Glomerular visceral epithelial cell (primary cell): ENCODE data around the gene PANX1.
A peak's percentile ranks its signal among the peaks of the same experiment; 100 is the strongest.

Source experiments
- DNase-seq: peaks from one replicate; pipeline ENCODE4 v3.0.0-alpha.2; 2016; ENCODE audit errors: extremely low spot score

The PANX1 gene

DNA sequence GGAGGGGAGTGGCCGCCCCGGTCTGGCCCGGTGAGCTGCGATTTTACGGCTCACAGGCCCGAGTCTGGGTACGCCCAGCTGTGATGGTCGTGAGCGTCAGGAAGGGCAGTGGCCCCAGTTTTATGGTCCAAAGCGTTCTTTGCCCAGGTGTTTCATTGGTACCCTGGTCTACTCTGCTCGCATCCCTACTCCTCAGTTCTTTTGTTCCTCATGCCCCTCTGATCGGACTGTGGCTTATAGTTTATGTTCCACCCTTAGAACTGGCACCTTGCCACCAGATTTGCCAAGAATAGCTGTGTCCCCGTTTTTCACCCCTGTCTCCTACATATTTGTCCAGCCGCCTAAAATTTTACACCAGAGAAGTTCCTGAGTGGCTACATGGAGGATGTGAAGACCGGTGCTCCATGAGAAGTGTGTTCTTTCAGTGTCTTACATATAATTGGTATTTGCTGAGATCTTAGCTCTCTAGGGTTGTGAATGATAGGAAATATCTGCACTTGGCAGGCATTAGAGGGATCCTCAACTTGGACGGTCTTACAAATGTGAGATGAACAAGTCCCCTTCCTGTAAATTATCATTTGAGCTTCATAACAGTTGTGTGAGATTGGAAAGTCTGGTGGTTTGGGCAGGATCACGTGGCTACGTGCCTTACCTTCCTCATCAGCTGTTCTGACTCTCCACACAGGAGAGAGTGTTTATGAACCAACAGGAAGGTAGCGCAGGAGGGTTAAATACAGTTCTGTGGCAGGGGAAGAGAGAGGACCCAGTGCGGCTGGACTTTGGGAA lies 1.1 kb downstream of the PANX1 start:
- DNase-seq, result no peak

DNA sequence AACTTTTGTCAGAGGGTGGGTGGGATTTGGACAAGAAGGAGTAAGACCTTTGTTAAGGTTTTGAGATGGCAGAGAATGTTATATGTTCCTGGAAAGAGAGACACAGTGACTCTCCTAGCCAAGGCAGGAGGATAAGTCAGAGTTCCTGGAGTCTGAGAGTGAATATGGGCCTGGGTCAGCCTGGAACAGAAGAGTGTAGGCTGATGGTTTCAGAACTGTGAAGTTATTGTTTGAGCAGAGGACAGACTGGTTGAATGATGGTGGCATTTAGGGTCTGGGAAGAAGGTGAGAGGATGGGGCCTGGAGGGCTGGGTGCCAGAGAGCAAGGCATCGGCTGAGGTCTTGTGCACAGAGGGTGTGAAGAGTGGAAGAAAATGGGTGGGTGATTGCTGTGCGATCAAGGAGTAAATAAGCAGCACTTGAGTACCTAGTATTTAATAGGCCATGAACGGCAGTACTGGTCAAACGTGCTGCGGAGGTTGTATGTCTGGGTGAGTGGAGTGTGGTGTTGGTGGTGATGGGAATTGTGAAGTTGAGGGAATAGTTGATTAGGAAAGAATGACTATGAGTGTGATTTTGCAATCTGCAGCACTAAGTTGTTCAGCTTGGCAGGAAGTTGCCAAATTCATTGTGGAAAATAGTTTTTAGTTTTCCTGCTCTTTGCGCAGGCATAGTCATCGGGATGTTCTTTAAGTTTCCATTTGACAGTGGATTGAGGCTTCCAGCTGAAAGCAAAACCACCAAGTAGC lies 1.8 kb downstream of the PANX1 start:
- DNase-seq, result peak; percentile 16

DNA sequence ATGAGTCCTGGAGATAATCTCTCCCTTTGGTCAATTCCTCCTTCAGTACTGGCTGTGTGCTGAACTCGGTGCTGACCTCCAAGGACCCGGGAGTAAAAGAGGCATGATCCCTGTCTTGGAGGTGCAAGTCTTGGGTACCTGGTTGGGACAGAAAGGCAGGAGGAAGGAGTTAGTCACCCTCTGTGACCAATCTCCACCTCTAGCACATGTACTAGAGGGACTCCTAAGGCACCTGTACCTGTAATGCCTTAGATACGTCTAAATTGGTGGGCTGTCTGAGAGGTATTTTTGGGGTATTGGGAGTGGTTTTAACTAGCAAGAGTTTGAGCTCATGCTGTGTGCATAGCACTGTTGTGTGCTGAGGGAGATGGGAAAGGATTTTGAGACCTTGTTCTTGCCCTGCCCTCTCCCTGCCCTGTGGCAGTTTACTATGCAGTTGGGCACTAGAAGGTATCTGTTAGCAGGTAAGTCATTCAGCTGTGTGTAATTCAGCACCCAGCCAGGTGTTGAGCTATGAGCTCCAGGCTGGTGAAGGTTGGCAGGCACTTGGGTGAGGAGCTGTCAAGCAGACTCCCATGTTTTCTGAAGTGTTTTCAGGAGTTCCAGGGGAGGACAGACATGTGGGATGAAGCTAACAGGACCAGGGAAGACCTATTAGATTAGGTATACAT lies 2.5 kb downstream of the PANX1 start:
- DNase-seq, result no peak

DNA sequence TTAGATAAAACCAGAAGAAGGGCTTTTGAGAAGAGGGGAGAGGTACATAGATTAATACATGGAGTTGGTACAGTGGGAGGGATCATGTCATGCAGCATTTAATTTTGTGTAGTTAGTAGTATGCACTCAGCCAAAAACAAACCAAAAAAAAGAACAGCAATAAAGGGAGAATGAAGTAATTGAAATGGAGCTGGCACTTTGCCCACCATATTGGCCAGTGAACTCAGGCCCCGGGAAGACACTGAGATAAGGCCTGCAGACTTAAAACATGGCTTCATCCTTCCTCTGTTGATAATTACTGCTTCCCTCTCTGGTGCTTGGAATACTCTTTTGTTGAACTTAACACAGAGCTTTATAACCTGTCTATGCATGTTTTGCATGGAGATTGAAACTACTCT lies 3.1 kb downstream of the PANX1 start:
- DNase-seq, result peak; percentile 42

DNA sequence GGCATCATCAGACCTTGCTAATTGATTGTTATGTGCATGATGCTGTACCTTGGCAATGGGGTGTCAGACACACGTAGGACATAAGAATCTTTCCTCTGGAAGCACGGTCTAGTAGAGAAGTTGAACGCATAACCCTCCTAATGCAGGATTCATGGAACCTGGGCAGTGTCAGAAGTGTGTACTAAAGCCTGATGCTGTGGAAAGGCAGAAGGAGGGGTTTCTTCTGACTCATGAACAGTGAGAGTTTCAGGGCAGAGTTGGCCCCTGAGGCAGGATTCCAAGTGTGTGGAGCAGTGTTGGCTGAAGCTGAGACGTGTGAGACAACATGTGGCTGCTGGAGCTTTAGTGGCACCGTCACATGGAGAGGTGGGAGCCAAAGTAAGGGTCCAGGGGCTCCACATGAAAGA lies 3.5 kb downstream of the PANX1 start:
- peak; percentile 65 for DNase-seq

DNA sequence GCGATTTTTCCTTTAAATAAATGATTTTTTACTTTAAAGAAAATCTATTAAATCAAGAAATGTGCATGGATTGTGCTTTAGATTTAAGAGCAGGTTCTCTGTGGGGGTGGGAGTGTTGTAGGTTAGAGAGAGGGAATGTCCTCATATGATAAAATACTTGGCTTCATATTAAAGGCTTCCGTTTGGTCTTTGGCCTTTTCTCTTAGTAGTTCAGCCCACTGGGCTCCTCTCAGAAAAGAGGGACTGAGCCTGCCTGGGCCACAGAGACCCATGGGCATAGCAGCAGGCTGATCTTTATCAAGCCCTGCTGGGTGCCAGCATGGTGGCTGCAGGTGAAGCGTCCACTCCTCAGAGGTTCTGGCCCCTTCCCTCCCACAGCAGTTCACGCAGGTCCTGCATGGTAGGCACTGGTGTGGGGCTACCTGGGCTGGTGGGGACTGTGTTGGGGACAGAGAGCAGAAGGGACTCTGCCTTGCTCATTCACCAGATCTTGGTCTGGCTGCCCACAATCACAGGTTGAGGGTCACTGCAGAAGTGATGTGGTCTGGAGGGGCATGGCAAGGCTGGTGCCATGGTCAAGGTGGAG lies 4.3 kb downstream of the PANX1 start:
- DNase-seq, result no peak

DNA sequence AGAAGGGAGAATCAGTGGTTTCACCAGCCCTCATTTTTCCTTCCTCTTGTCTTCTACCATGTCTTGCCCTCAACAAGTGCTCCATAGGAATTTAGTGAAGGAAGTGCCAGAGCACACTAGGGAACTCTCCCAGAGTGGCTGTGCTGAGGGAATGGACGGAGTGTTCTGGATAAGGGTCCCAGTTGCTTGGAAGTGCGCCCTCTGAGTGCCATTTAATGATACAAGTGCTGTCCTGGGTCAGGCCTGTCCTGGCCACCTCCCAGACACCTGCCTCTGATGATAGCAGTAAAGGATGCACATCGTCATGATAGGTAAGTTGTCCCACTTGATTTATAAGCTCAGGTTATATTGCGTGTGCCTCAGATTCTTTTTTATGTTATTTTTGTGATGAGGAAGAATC lies 5.1 kb downstream of the PANX1 start:
- no peak for DNase-seq

DNA sequence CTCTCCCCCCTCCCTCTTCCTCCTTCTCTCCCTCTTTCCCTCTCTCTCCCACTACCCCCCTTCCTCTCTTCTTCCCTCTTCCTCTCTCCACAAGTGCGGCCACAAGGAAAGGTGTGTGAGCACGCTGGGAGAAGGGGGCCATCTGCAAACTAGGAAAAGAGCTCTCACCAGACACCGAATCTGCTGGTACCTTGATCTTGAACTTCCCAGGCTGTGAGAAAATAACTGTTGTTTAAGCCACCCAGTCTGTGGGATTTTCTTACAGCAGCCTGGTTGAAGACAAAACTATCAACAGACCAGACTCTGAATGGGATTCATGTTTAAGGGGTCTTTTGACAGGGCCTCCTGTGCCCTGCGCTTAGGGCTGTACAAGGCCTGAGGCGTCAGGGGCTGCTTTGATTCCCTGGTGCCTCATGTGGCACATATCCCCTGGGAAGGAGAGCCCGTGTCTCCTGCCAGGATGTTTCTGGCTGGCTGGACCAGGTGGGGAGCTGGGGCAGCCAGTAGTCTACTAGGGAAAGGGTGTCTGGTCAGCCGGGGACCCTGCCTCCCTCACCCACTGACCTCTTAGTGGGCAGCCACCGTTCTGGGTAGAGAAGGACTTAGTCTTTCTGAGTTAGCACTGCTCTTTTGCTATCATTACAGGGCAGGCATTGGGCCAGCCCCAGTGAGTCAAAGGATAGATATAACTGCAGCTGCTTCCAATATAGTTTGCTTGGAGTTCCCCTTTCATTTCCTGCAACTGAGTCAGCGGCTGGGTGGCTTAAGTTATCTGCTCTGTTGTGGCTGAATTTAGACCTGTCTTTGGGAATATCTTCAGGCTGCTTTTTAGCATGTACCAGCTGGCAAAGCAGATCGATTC lies 6.2 kb downstream of the PANX1 start:
- DNase-seq, result peak; percentile 80

DNA sequence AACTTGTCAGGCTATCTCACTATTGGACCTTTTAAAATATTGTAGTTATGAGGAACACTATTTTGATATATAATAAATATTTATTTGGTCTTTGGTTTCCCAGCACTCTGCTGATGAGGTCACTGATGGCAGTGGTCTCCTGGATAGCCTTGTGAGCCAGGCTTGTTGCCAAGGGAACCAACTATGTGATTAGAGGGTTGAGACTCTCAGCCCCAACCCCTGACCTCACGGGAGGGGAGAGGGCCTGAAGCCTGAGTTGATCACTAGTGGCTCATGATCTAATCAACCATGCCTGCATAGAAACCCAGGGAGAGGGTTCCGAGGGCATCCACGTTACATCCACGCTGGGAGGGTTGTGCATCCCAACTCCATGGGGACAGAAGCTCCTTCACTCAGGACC lies 10.8 kb downstream of the PANX1 start:
- peak; percentile 35 for DNase-seq

DNA sequence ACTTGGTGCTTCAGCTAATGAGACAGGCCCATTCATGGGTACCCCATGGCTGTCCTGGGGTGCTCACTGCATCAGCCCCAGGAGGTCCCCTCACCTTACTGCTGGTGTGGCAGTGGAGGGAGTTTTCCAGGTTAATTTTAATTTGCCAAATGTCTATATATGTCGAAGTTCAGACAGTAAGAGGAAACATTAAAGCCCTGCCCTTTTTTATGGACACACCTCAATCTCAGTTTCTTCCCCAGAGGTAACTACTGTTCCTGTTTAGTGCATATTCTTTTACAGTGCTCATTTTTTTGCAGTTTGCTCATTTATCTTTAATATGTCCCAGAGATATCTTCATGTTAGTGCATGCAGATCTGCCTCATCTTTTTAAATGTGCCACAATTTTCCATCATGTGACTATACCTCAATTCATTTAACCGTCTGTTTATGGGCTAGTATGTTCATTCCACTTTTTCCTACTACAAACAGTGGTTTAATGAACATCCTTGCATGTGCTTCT lies 11.6 kb downstream of the PANX1 start:
- no peak for DNase-seq

DNA sequence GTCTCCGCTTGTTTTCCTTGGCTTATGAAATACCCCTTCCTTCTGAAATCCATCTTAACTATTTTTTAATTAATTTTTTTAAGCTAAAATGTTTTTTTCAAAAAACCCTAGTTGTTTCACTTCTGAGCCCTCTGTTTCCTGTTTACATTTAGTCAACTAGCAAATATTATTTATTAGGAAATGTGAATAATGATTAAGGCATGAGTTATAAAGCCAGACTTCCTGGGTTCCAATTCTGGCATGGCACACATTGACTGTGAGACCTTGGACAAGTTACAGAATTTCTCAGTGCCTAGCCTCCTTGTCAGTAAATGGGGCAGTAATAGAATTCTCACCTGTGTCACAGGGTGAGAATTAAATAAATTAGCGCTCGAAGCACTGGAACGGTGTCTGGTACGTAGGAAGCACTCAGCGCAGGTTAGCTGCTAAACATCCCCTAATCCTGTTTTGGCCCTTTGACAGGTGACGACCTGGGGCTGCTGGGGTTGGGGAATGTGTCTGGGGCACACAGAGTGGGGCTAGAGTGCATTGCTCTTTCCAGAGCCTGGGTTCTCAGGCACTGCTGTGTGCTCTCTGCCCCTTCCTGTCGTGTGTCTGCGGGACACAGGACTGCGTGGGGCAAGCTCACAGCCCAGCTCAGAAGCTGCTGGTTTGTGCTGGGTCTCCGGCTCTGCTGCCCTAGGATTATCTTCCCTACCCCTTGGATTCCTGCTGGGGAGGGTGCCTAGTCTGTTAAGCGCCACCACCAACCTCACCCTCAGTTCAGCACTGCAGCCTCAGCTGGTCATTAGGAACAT lies 13.1 kb downstream of the PANX1 start:
- no peak for DNase-seq

DNA sequence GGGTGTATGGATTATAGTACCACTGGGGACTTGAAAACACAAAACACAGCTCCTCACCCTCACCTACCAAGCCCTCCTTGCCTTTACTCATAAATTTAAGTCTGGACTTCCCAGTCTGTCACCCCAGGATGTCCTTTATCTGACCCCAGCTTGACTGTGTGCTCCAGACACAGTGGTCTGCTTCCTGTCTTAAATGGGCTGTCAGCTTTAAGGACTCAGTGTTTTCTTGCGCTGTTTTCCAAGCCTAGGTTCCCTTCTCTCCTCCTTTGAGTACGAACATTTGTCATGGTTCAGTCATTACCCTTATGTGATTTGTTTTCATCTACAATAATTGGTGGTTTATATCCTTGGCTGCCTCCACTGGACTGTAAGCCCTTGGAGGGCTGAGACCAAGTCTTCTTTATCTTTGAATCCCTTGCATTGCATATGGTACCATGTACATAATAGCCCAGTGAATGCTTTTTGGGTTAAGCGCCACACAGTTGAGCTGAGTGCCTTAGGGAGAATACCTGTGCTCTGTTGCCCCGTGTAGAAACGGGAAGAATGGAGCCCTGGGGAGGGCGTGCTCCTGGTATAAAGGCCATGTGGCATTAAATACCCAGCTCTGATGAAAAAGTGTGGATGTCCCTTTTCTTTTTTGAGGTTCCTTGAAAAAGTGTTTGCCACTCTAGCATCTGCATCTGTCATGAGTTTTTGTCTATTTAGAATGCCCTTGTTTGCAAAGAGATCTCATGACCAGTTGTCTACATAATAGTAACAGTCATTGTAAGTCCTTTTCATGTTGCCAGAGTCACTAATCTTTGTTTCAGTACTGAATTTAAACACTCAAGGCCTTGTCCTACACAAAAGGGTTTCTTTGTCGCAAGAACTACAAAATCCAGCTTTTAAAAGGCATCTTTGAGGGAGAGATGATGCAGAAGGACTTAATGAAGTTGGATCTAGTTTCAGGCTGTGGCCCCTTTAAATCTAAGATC lies 14.0 kb downstream of the PANX1 start:
- DNase-seq, result no peak

DNA sequence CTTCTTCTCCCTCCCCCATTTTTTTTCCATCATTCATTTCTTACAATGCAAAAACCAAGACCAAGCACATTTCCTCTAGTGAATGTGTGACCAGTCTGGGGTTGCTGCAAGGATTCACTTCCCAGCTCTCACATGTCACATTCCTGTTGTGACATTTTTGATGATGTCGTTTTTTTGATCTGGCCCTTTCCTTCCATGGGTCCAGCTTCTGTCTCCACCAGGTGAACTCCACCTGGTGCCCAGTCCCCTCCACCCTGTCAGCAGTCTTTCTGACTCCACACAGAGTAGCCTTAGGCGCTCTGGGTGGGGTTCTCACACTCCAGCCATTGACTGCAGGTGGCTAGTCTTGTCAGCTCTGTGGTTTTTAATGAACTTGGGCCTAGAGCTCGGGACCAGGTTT lies 15.6 kb downstream of the PANX1 start:
- DNase-seq, result no peak

DNA sequence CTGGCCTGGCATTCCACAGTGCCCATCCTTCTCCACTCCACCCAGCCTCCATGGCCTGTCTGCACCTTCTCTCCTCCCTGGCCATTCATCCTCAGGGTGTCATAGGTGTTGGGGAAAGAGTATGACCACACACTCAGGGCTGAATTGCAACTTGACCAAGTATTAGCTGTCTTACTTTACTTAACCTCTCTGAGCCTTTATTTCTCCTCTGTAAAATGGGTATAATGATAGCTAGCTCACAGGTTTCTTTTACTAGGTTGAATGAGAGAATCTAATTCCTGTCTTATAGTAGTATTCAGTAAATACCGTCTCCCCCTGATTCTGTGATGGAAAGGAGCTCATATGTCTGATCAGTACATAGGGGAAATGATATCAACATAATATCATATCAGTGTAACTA lies 16.0 kb downstream of the PANX1 start:
- DNase-seq, result no peak

DNA sequence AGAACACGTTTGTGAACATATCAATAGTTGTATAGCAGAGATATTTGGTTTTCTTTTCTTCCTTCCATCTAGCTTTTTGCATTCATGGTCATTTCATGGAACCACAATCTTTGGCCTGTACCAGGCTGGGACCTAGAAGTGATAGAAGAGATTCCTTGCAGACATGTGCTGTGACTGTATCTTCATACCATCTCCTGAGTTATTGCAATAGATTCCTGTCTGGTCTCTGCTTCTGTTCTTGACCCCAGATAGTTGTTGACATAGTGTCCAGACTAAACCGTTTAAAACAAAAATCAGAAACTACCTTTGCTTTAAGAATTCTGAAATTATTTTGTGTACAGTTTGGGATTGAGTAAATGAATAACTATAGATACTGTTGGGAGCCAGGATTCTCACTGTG lies 16.8 kb downstream of the PANX1 start:
- DNase-seq, result no peak

DNA sequence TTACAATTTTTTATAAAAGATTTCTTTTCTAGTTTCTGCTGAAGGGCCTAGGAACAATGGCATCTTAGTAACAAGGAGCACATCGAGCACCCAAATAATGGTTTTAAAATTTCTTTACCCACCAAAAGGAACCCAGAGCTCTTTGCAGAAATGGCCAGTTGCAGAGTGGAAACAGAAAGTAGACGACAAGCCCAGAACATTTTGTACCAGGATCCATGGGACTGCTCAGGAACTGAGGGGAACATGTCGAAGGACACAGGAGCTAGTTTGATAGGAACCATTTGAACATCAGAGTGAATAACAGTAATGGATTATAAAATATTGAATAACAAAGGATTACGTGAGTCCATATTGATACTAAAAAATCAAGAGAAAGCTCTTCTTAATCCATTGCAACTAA lies 17.3 kb downstream of the PANX1 start:
- no peak for DNase-seq

DNA sequence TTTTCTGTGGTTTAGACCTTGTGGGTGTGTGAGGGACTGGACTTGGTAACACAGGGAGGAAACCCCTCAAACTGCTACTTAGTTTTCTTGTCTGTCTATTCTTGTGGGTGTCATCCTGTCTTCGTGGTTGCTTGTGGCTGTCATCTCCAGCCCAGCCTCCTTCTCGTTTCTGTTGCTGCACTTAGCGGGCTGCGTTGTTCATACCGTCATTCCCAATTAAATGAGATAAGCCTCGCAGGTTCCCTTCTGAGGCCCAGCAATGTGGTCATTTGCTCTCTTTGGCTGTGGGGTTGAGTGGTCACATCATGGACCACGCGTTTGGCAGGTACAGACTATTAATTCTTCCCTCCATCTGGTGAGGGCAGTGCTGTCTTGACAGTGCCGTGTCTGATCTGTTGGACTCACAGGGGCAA lies 18.8 kb downstream of the PANX1 start:
- DNase-seq, result no peak

DNA sequence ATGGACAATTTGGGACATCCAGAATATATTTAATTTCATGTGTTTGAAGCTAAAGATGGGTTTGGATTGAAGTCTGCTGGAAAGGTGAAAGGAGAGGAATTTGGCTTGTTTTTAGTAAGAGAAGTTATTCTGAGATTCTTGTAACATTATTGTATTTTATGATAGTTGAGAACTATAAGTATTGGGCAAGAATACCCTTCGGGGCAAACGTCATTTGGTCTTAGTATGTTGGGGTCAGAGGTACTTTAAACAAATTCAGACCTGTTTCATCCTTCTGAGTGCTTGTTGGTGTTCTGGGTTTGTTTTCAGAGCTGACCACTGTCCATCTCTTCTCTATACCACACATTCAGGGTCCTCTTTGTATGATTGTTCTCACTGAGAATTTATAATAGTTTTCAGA lies 19.5 kb downstream of the PANX1 start:
- no peak for DNase-seq

DNA sequence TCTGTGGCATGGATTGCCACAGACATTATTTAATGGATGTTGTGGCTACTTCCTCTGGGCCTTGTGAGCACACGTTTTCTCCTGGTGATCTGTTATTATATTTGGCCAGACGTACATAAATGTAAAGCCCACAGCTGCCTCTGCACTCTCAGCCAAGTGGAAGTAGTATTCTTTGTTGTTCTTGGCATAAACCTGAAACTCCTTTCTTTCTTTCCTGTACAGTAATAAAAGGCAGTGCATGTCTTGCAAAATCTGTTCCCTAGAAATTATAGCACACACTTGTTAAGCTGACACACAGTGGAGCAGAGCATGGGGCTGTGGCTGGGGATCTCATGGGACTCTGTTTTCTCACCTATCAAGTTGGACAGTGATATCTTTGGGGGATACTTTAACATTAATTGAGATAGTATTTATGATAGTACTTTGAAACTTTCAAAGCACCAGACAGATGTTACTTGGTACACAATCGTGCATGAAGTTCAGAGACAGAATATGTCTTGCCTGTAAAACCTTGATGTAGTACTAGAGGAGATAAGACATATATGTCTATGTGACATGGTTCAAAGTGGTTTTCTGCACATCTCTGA lies 20.9 kb downstream of the PANX1 start:
- DNase-seq, result peak; percentile 57
